ENCODE data around the gene CPEB3.
"Not testable (repeated sequence)": the region's sequence is repeated elsewhere in the genome, so short reads cannot be mapped to it uniquely, and the experiment has no call there.

CPEB3 gene

GRCh38 chr10:92141147-92141546 is 149.7 kb downstream of the CPEB3 start:
- DNase-seq = not testable (repeated sequence)

GRCh38 chr10:92134049-92134448 is 156.8 kb downstream of the CPEB3 start:
- not testable (repeated sequence) for DNase-seq

- no peak for DNase-seq
These were observed 159.5 kb downstream of the CPEB3 start for GRCh38 chr10:92131275-92131820.

GRCh38 chr10:92130622-92131274 is 160.1 kb downstream of the CPEB3 start:
- no peak for DNase-seq

- DNase-seq = no peak
These were observed 164.7 kb downstream of the CPEB3 start for GRCh38 chr10:92126100-92126650.

GRCh38 chr10:92125144-92125543 is 165.7 kb downstream of the CPEB3 start:
- DNase-seq = no peak

GRCh38 chr10:92124616-92125143 is 166.2 kb downstream of the CPEB3 start:
- DNase-seq = peak; percentile 57

- no peak for DNase-seq
These were observed 166.9 kb downstream of the CPEB3 start for GRCh38 chr10:92124020-92124419.

- DNase-seq = no peak
These were observed 167.9 kb downstream of the CPEB3 start for GRCh38 chr10:92122941-92123450.

- no peak for DNase-seq
These were observed 169.0 kb downstream of the CPEB3 start for GRCh38 chr10:92121686-92122492.

GRCh38 chr10:92119340-92119739 is 171.5 kb downstream of the CPEB3 start:
- no peak for DNase-seq

- DNase-seq = not testable (repeated sequence)
These were observed 176.0 kb downstream of the CPEB3 start for GRCh38 chr10:92114917-92115316.

GRCh38 chr10:92113911-92114600 is 176.8 kb downstream of the CPEB3 start:
- DNase-seq = no peak

GRCh38 chr10:92112462-92112861 is 178.4 kb downstream of the CPEB3 start:
- DNase-seq = no peak

GRCh38 chr10:92111336-92111939 is 179.4 kb downstream of the CPEB3 start:
- DNase-seq = no peak

- peak; percentile 43 for DNase-seq
These were observed 180.7 kb downstream of the CPEB3 start for GRCh38 chr10:92110039-92110794.

- DNase-seq = no peak
These were observed 182.1 kb downstream of the CPEB3 start for GRCh38 chr10:92108747-92109146.

- DNase-seq = no peak
These were observed 182.8 kb downstream of the CPEB3 start for GRCh38 chr10:92108120-92108519.

GRCh38 chr10:92103376-92104090 is 187.3 kb downstream of the CPEB3 start:
- DNase-seq = peak; percentile 42

GRCh38 chr10:92102601-92103213 is 188.2 kb downstream of the CPEB3 start:
- no peak for DNase-seq
